WTC11 (cell line): ENCODE measurements around the gene TCTN3. TPM values are rescaled to one million over a fixed set of nuclear protein-coding genes. Genes with fewer than 3 reads are reported as not detected.

Experiments
- ATAC-seq: fragments of 200-7000 bp; cut with Tn5 transposase; 2 replicates; pipeline ENCODE4 v1.10.0; 2021; ENCODE audit warnings: mild to moderate bottlenecking, moderate library complexity
- CTCF ChIA-PET: fragments of 300-600 bp; sonication (Branson Sonifier 250); formaldehyde crosslinking; loops from one replicate; lab custom pipeline; 2021; ENCODE audit warnings: antibody characterized with exemption; lab: Charles Lee
- POLR2A ChIA-PET: fragments of 350-600 bp; sonication (Branson Sonifier 250); formaldehyde crosslinking; loops from one replicate; lab custom pipeline; 2021; ENCODE audit warnings: antibody characterized with exemption; lab: Charles Lee
- DNase-seq: peaks from one replicate; pipeline ENCODE4 v3.0.0; 2021; ENCODE audit warnings: low spot score
- H3K27ac Mint-ChIP-seq: 2 replicates; pipeline ENCODE4 v1.8.0; 2021; ENCODE audit warnings: mixed read lengths
- H3K27me3 Mint-ChIP-seq: 2 replicates; pipeline ENCODE4 v1.8.0; 2021; ENCODE audit warnings: low read depth, mild to moderate bottlenecking, moderate library complexity, mixed read lengths
- H3K36me3 Mint-ChIP-seq: 2 replicates; pipeline ENCODE4 v1.8.0; 2021; ENCODE audit warnings: mixed read lengths
- H3K4me1 Mint-ChIP-seq: 2 replicates; pipeline ENCODE4 v1.8.0; 2022; ENCODE audit warnings: mixed read lengths
- H3K4me3 Mint-ChIP-seq: 2 replicates; pipeline ENCODE4 v1.8.0; 2021; ENCODE audit warnings: mild to moderate bottlenecking, moderate library complexity, mixed read lengths
- H3K9me3 Mint-ChIP-seq: 2 replicates; pipeline ENCODE4 v1.8.0; 2021; ENCODE audit warnings: mixed read lengths
- ATF6 ChIP-seq: sonication (generic); formaldehyde crosslinking; IDR thresholded peaks from 2 replicates; pipeline ENCODE4 v1.8.1; 2023; ENCODE audit warnings: mild to moderate bottlenecking, missing genetic modification reagents
- EMX1 ChIP-seq: fragments of 250-450 bp; sonication (Bioruptor Pico); IDR thresholded peaks from 2 replicates; pipeline ENCODE4 v1.8.0; 2021; ENCODE audit warnings: mild to moderate bottlenecking
- ESRRA ChIP-seq: sonication (generic); formaldehyde crosslinking; IDR thresholded peaks from 2 replicates; pipeline ENCODE4 v1.8.1; 2022; ENCODE audit warnings: mild to moderate bottlenecking, missing genetic modification reagents, borderline replicate concordance
- FOXJ3 ChIP-seq: sonication (generic); formaldehyde crosslinking; IDR thresholded peaks from 2 replicates; pipeline ENCODE4 v1.9.0; 2021; ENCODE audit warnings: missing genetic modification reagents, mild to moderate bottlenecking, borderline replicate concordance
- GRHL2 ChIP-seq: fragments of 250-450 bp; sonication (Bioruptor Pico); IDR thresholded peaks from 2 replicates; pipeline ENCODE4 v1.8.0; 2022; ENCODE audit warnings: mild to moderate bottlenecking, moderate library complexity; ENCODE audit not compliant: insufficient replicate concordance, severe bottlenecking
- MLX ChIP-seq: sonication (generic); formaldehyde crosslinking; IDR thresholded peaks from 2 replicates; pipeline ENCODE4 v1.8.1; 2023; ENCODE audit warnings: mild to moderate bottlenecking, missing genetic modification reagents, moderate library complexity
- MYBL2 ChIP-seq: sonication (generic); formaldehyde crosslinking; IDR thresholded peaks from 2 replicates; pipeline ENCODE4 v1.8.1; 2023; ENCODE audit warnings: mild to moderate bottlenecking, moderate library complexity, missing genetic modification reagents
- NR3C1 ChIP-seq: sonication (generic); formaldehyde crosslinking; conservative IDR thresholded peaks from 2 replicates; pipeline ENCODE4 v1.8.1; 2023; ENCODE audit warnings: low read depth, mild to moderate bottlenecking, missing genetic modification reagents
- PRRX2 ChIP-seq: fragments of 250-450 bp; sonication (Bioruptor Pico); IDR thresholded peaks from 2 replicates; pipeline ENCODE4 v1.8.0; 2021; ENCODE audit warnings: mild to moderate bottlenecking
- RORB ChIP-seq: fragments of 250-450 bp; sonication (Bioruptor Pico); IDR thresholded peaks from 2 replicates; pipeline ENCODE4 v1.9.0; 2021; ENCODE audit warnings: mild to moderate bottlenecking
- SMAD3 ChIP-seq: sonication (generic); formaldehyde crosslinking; IDR thresholded peaks from 2 replicates; pipeline ENCODE4 v1.8.0; 2022; ENCODE audit warnings: missing genetic modification reagents, mild to moderate bottlenecking, borderline replicate concordance
- SOX15 ChIP-seq: fragments of 250-450 bp; sonication (Bioruptor Pico); IDR thresholded peaks from 2 replicates; pipeline ENCODE4 v1.9.0; 2021; ENCODE audit warnings: mild to moderate bottlenecking
- TEAD1 ChIP-seq: sonication (generic); formaldehyde crosslinking; IDR thresholded peaks from 2 replicates; pipeline ENCODE4 v1.8.0; 2022; ENCODE audit warnings: mild to moderate bottlenecking, missing genetic modification reagents
- ZBTB21 ChIP-seq: sonication (generic); formaldehyde crosslinking; IDR thresholded peaks from 2 replicates; pipeline ENCODE4 v1.8.1; 2023; ENCODE audit warnings: mild to moderate bottlenecking, missing genetic modification reagents, borderline replicate concordance
- ZNF138 ChIP-seq: sonication (generic); formaldehyde crosslinking; conservative IDR thresholded peaks from 2 replicates; pipeline ENCODE4 v1.8.1; 2022; ENCODE audit warnings: mild to moderate bottlenecking, moderate library complexity, missing genetic modification reagents
- ZNF263 ChIP-seq: sonication (generic); formaldehyde crosslinking; IDR thresholded peaks from 2 replicates; pipeline ENCODE4 v1.8.1; 2022; ENCODE audit warnings: low read depth, mild to moderate bottlenecking, moderate library complexity, missing genetic modification reagents
- total RNA-seq: library from RNA; stranded (reverse); gene quantifications from 3 replicates; pipeline ENCODE4 v1.2.3, GENCODE V29; 2021
- TF ChIP-seq, protein P1 (sequence below): sonication (generic); formaldehyde crosslinking; IDR thresholded peaks from 2 replicates; pipeline ENCODE4 v1.8.0; 2022; ENCODE audit warnings: mild to moderate bottlenecking, missing genetic modification reagents
- TF ChIP-seq, protein P2 (sequence below): fragments of 250-450 bp; sonication (Bioruptor Pico); IDR thresholded peaks from 2 replicates; pipeline ENCODE4 v1.9.0; 2021; ENCODE audit warnings: mild to moderate bottlenecking

TCTN3 gene
- total RNA-seq, 1 experiment from 2014 or later = 26.4 TPM

DNA sequence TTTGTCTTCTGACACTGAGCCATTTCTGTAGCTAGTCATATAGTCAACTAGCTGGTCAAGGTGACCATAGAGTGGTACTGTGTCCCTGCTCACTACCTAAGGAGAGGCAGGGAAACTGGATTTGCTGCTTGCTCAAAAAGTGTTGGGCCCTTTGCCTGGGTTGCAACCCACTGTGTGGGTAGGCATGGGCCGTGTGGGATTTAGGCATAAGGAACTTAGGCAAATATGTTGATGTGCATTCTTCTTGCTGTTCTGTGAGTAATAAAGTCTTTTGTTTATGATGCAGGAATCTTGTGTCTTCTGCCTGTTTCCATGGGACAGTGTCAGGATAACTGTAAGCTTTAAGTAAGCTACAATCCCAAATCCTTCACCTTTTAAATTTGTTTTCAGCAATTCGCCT lies 23.1 kb upstream of the TCTN3 start:
- no peak for ATAC-seq
- POLR2A ChIA-PET = interaction anchor here (0.9 kb wide), 1 partner anchor 148 kb away, joined by 4 read pairs; no protein-coding TSS in a partner anchor
- TF ChIP-seq SOX15 (no peak), ATF6 (CRISPR knock-in tag) (no peak), GRHL2 (CRISPR knock-in tag) (no peak), TEAD1 (CRISPR knock-in tag) (no peak)
- TF ChIP-seq, protein P1, sequence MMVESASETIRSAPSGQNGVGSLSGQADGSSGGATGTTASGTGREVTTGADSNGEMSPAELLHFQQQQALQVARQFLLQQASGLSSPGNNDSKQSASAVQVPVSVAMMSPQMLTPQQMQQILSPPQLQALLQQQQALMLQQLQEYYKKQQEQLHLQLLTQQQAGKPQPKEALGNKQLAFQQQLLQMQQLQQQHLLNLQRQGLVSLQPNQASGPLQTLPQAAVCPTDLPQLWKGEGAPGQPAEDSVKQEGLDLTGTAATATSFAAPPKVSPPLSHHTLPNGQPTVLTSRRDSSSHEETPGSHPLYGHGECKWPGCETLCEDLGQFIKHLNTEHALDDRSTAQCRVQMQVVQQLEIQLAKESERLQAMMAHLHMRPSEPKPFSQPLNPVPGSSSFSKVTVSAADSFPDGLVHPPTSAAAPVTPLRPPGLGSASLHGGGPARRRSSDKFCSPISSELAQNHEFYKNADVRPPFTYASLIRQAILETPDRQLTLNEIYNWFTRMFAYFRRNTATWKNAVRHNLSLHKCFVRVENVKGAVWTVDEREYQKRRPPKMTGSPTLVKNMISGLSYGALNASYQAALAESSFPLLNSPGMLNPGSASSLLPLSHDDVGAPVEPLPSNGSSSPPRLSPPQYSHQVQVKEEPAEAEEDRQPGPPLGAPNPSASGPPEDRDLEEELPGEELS (CRISPR knock-in tag) = no peak
- TF ChIP-seq, protein P2, sequence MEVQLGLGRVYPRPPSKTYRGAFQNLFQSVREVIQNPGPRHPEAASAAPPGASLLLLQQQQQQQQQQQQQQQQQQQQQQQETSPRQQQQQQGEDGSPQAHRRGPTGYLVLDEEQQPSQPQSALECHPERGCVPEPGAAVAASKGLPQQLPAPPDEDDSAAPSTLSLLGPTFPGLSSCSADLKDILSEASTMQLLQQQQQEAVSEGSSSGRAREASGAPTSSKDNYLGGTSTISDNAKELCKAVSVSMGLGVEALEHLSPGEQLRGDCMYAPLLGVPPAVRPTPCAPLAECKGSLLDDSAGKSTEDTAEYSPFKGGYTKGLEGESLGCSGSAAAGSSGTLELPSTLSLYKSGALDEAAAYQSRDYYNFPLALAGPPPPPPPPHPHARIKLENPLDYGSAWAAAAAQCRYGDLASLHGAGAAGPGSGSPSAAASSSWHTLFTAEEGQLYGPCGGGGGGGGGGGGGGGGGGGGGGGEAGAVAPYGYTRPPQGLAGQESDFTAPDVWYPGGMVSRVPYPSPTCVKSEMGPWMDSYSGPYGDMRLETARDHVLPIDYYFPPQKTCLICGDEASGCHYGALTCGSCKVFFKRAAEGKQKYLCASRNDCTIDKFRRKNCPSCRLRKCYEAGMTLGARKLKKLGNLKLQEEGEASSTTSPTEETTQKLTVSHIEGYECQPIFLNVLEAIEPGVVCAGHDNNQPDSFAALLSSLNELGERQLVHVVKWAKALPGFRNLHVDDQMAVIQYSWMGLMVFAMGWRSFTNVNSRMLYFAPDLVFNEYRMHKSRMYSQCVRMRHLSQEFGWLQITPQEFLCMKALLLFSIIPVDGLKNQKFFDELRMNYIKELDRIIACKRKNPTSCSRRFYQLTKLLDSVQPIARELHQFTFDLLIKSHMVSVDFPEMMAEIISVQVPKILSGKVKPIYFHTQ (CRISPR knock-in tag) = no peak

DNA sequence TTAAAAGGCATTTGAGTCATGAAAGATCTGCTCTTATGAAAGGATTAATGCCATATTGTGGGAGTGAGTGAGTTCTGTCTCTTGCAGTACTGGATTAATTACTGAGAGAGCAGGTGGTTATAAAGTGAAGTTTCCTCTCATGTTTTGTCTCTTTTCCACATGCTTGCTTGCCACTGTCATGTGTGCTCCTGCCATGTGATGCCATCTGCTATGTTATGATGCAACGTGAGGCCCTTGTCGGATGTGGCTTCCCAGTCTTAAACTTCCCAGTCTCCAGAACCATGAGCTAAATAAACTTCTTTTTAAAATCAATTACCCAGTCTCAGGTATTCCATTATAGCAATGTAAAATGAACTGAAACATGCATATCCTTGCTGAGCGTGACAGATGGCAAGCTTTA lies 22.7 kb upstream of the TCTN3 start:
- peaks cover 10% of the 10 kb centered on the region; the same call in 1 of the 2 replicates for H3K4me1 Mint-ChIP-seq
- H3K27ac Mint-ChIP-seq = no peak overlapping the region
- no peaks in the 10 kb centered on the region for H3K27me3 Mint-ChIP-seq
- CTCF ChIA-PET = interaction anchor here (1.1 to 4.9 kb wide), 3 partner anchors 14 to 125 kb away, joined by 4 to 33 read pairs (median 5); partner anchors contain the start of gene TCTN3
- H3K4me3 Mint-ChIP-seq = no peak overlapping the region
- ATAC-seq (no peak), DNase-seq (no peak)
- no peaks in the 10 kb centered on the region for H3K36me3 Mint-ChIP-seq
- no peaks in the 10 kb centered on the region for H3K9me3 Mint-ChIP-seq
- POLR2A ChIA-PET = no interaction called here
- no peak for TF ChIP-seq ZBTB21 (CRISPR knock-in tag)
- TF ChIP-seq SMAD3 (CRISPR knock-in tag) = no peak
- no peak for TF ChIP-seq NR3C1
- no peak for TF ChIP-seq EMX1 (CRISPR knock-in tag)
- no peak for TF ChIP-seq MYBL2 (CRISPR knock-in tag)
- TF ChIP-seq ESRRA = no peak
- no peak for TF ChIP-seq TEAD1 (CRISPR knock-in tag)
- no peak for TF ChIP-seq ZNF138
- no peak for TF ChIP-seq PRRX2 (CRISPR knock-in tag)
- TF ChIP-seq ZNF263 (CRISPR knock-in tag) = no peak
- no peak for TF ChIP-seq MLX (CRISPR knock-in tag)
- TF ChIP-seq, protein P2 (CRISPR knock-in tag) = no peak
- no peak for TF ChIP-seq RORB (CRISPR knock-in tag)
- TF ChIP-seq FOXJ3 (CRISPR knock-in tag) = no peak
- TF ChIP-seq, all 79 proteins: peak for 0

More for the DNA sequence above, 23.1 kb upstream of the TCTN3 start:
- Mint-ChIP-seq H3K36me3 (no peaks in the 10 kb centered on the region), H3K27ac (no peak overlapping the region), H3K27me3 (no peaks in the 10 kb centered on the region), H3K4me1 (peaks cover 10% of the 10 kb centered on the region; the same call in 1 of the 2 replicates), H3K4me3 (no peak overlapping the region), H3K9me3 (peaks cover 3% of the 10 kb centered on the region)
- CTCF ChIA-PET = interaction anchor here (1.1 to 4.9 kb wide), 3 partner anchors 13 to 125 kb away, joined by 4 to 33 read pairs (median 5); partner anchors contain the start of gene TCTN3
- no peak for DNase-seq
